GM12892 (cell line): ENCODE measurements around the gene MGMT.

Experiments
- DNase-seq: peaks from one replicate; pipeline ENCODE4 v3.0.0; 2011; ENCODE audit not compliant: insufficient read length
- FAIRE-seq: peaks from 2 replicates; lab custom pipeline; 2011; peaks lifted over from hg19 to GRCh38; lab: Jason Lieb, UNC
- POLR2A ChIP-seq: IDR thresholded peaks from 2 replicates; pipeline ENCODE4 v1.6.1; 2011; ENCODE audit warnings: low read depth, low read length, control low read depth
- POLR2AphosphoS5 ChIP-seq: IDR thresholded peaks from 2 replicates; pipeline ENCODE4 v1.6.1; 2011; ENCODE audit warnings: low read depth, low read length, control low read depth
- TAF1 ChIP-seq: IDR thresholded peaks from 2 replicates; pipeline ENCODE4 v1.6.1; 2011; ENCODE audit warnings: low read depth, mild to moderate bottlenecking, control low read depth, low read length, borderline replicate concordance

Gene MGMT

GRCh38 chr10:129740532-129741279, 273.7 kb downstream of the MGMT start:
- FAIRE-seq (no peak), DNase-seq (no peak)
- TF ChIP-seq POLR2A (no peak), POLR2AphosphoS5 (no peak), TAF1 (no peak)

- TF ChIP-seq POLR2AphosphoS5: no peak
- no peak for TF ChIP-seq POLR2A
- no peak for TF ChIP-seq TAF1
- FAIRE-seq (no peak), DNase-seq (no peak)
Observed at GRCh38 chr10:129741280-129741977, 274.4 kb downstream of the MGMT start.

GRCh38 chr10:129741978-129742741, 275.1 kb downstream of the MGMT start:
- TF ChIP-seq POLR2AphosphoS5: no peak
- TF ChIP-seq POLR2A: no peak
- no peak for TF ChIP-seq TAF1
- FAIRE-seq: no peak
- no peak for DNase-seq

- DNase-seq (no peak), FAIRE-seq (no peak)
- TF ChIP-seq POLR2A: no peak
Observed at GRCh38 chr10:129742742-129743550, 275.9 kb downstream of the MGMT start.

GRCh38 chr10:129743738-129744133, 276.7 kb downstream of the MGMT start:
- TF ChIP-seq POLR2AphosphoS5: no peak
- no peak for TF ChIP-seq POLR2A
- no peak for TF ChIP-seq TAF1
- FAIRE-seq (no peak), DNase-seq (no peak)

GRCh38 chr10:129744134-129745111, 277.4 kb downstream of the MGMT start:
- FAIRE-seq: no peak
- TF ChIP-seq POLR2AphosphoS5: no peak
- no peak for TF ChIP-seq POLR2A
- no peak for TF ChIP-seq TAF1
- no peak for DNase-seq

- FAIRE-seq: no peak
- TF ChIP-seq POLR2AphosphoS5 (no peak), TAF1 (no peak), POLR2A (no peak)
Observed at GRCh38 chr10:129745186-129745750, 278.2 kb downstream of the MGMT start.

GRCh38 chr10:129754211-129755050, 287.4 kb downstream of the MGMT start:
- DNase-seq (no peak), FAIRE-seq (no peak)
- no peak for TF ChIP-seq TAF1
- TF ChIP-seq POLR2AphosphoS5: no peak
- no peak for TF ChIP-seq POLR2A

More at GRCh38 chr10:129745186-129745750, 278.2 kb downstream of the MGMT start:
- DNase-seq: no peak

GRCh38 chr10:129755158-129755591, 288.1 kb downstream of the MGMT start:
- TF ChIP-seq POLR2AphosphoS5 (no peak), POLR2A (no peak), TAF1 (no peak)
- DNase-seq (no peak), FAIRE-seq (no peak)

- DNase-seq (no peak), FAIRE-seq (no peak)
- TF ChIP-seq TAF1: no peak
- no peak for TF ChIP-seq POLR2AphosphoS5
- TF ChIP-seq POLR2A: no peak
Observed at GRCh38 chr10:129755621-129756020, 288.6 kb downstream of the MGMT start.
